ENCODE measurements around the gene CARS1. TPM values are rescaled to one million over a fixed set of nuclear protein-coding genes. Genes with fewer than 3 reads are reported as not detected.

CARS1 gene
- total RNA-seq, 1 donor from 2014 or later = 134 TPM

GRCh38 chr11:3009481-3009880 is 47.7 kb downstream of the CARS1 start:
- DNase-seq (ENCODE audit: extremely low spot score, unreplicated experiment) = no peak
- no peak overlapping the region for H3K27ac Mint-ChIP-seq (ENCODE audit: unreplicated experiment)
- no peaks in the 10 kb centered on the region for H3K9me3 Mint-ChIP-seq (ENCODE audit: unreplicated experiment)
- H3K4me3 Mint-ChIP-seq (ENCODE audit: unreplicated experiment) = no peak overlapping the region
- TF ChIP-seq CTCF (IDR thresholded peaks at IDR 0.05) = no peak
- no peaks in the 10 kb centered on the region for H3K27me3 Mint-ChIP-seq (ENCODE audit: unreplicated experiment)
- peaks cover 14% of the 10 kb centered on the region for H3K4me1 Mint-ChIP-seq (ENCODE audit: unreplicated experiment)
- H3K36me3 Mint-ChIP-seq (ENCODE audit: unreplicated experiment) = peaks cover 50% of the 10 kb centered on the region

- Mint-ChIP-seq H3K9me3 (ENCODE audit: unreplicated experiment) (no peaks in the 10 kb centered on the region), H3K27me3 (ENCODE audit: unreplicated experiment) (no peaks in the 10 kb centered on the region), H3K27ac (ENCODE audit: unreplicated experiment) (no peak overlapping the region), H3K36me3 (ENCODE audit: unreplicated experiment) (peaks cover 53% of the 10 kb centered on the region), H3K4me3 (ENCODE audit: unreplicated experiment) (no peak overlapping the region), H3K4me1 (ENCODE audit: unreplicated experiment) (peaks cover 8% of the 10 kb centered on the region)
- no peak for DNase-seq (ENCODE audit: extremely low spot score, unreplicated experiment)
- TF ChIP-seq CTCF (IDR thresholded peaks at IDR 0.05) = no peak
These were observed 48.4 kb downstream of the CARS1 start for GRCh38 chr11:3008746-3009336.

- TF ChIP-seq CTCF (IDR thresholded peaks at IDR 0.05) = no peak
- DNase-seq (ENCODE audit: extremely low spot score, unreplicated experiment) = no peak
These were observed 49.7 kb downstream of the CARS1 start for GRCh38 chr11:3007404-3008010.

GRCh38 chr11:3006505-3007260 is 50.5 kb downstream of the CARS1 start:
- peaks cover 19% of the 10 kb centered on the region for H3K4me1 Mint-ChIP-seq (ENCODE audit: unreplicated experiment)
- H3K27me3 Mint-ChIP-seq (ENCODE audit: unreplicated experiment) = no peaks in the 10 kb centered on the region
- no peak overlapping the region for H3K27ac Mint-ChIP-seq (ENCODE audit: unreplicated experiment)
- DNase-seq (ENCODE audit: extremely low spot score, unreplicated experiment) = no peak
- H3K36me3 Mint-ChIP-seq (ENCODE audit: unreplicated experiment) = peaks cover 64% of the 10 kb centered on the region
- no peaks in the 10 kb centered on the region for H3K9me3 Mint-ChIP-seq (ENCODE audit: unreplicated experiment)
- no peak for TF ChIP-seq CTCF (IDR thresholded peaks at IDR 0.05)
- H3K4me3 Mint-ChIP-seq (ENCODE audit: unreplicated experiment) = no peak overlapping the region

More at GRCh38 chr11:3007404-3008010, 49.7 kb downstream of the CARS1 start:
- Mint-ChIP-seq H3K27me3 (ENCODE audit: unreplicated experiment) (no peaks in the 10 kb centered on the region), H3K9me3 (ENCODE audit: unreplicated experiment) (no peaks in the 10 kb centered on the region), H3K4me3 (ENCODE audit: unreplicated experiment) (no peak overlapping the region), H3K4me1 (ENCODE audit: unreplicated experiment) (peaks cover 11% of the 10 kb centered on the region), H3K36me3 (ENCODE audit: unreplicated experiment) (peaks cover 61% of the 10 kb centered on the region), H3K27ac (ENCODE audit: unreplicated experiment) (no peak overlapping the region)

- Mint-ChIP-seq H3K27me3 (ENCODE audit: unreplicated experiment) (no peaks in the 10 kb centered on the region), H3K27ac (ENCODE audit: unreplicated experiment) (no peak overlapping the region), H3K9me3 (ENCODE audit: unreplicated experiment) (no peaks in the 10 kb centered on the region), H3K36me3 (ENCODE audit: unreplicated experiment) (peaks cover 57% of the 10 kb centered on the region), H3K4me3 (ENCODE audit: unreplicated experiment) (no peak overlapping the region), H3K4me1 (ENCODE audit: unreplicated experiment) (peaks cover 41% of the 10 kb centered on the region)
- DNase-seq (ENCODE audit: extremely low spot score, unreplicated experiment) = no peak
- TF ChIP-seq CTCF (IDR thresholded peaks at IDR 0.05) = no peak
These were observed 52.7 kb downstream of the CARS1 start for GRCh38 chr11:3004481-3004880.

Measured in osteocyte (in vitro differentiated cells).